HCT116 (cell line): Measurements from ENCODE around the gene DPP6.

Experiments used
- CEBPB ChIP-seq: IDR thresholded peaks from 2 replicates; pipeline ENCODE4 v1.6.1; 2012; ENCODE audit warnings: low read depth
- EGR1 ChIP-seq: IDR thresholded peaks from 2 replicates; pipeline ENCODE4 v1.6.1; 2012; ENCODE audit warnings: low read depth
- EZH2 ChIP-seq: fragments of 200-600 bp; sonication (generic); IDR thresholded peaks from 2 replicates; pipeline ENCODE4 v1.6.1; 2017; ENCODE audit warnings: antibody characterized with exemption, mixed run types
- EZH2phosphoT487 ChIP-seq: fragments of 200-600 bp; IDR thresholded peaks from 2 replicates; pipeline ENCODE4 v1.6.1; 2018; ENCODE audit warnings: antibody characterized with exemption, borderline replicate concordance
- JUND ChIP-seq: IDR thresholded peaks from 2 replicates; pipeline ENCODE4 v1.6.1; 2012
- POLR2A ChIP-seq: IDR thresholded peaks from 2 replicates; pipeline ENCODE4 v1.7.0; 2011; ENCODE audit warnings: borderline replicate concordance; ENCODE audit not compliant: insufficient read depth, insufficient read length; ENCODE audit errors: extremely low read depth
- POLR2AphosphoS5 ChIP-seq: IDR thresholded peaks from 2 replicates; pipeline ENCODE4 v1.6.1; 2011; ENCODE audit warnings: mild to moderate bottlenecking, low read depth, low read length, moderate library complexity
- RAD21 ChIP-seq: IDR thresholded peaks from 2 replicates; pipeline ENCODE4 v1.6.1; 2012; ENCODE audit warnings: low read depth, mild to moderate bottlenecking
- ZNF274 ChIP-seq: fragments of 200-500 bp; sonication (Bioruptor generic); IDR thresholded peaks from 2 replicates; pipeline ENCODE4 v1.6.1; 2014; ENCODE audit warnings: mild to moderate bottlenecking, low read depth, low read length, inconsistent platforms
- TF ChIP-seq, protein P1 (sequence below), 3 experiments: fragments of 200-600 bp in 1 of 3; sonication (generic) in 1 of 3; IDR thresholded peaks in 2 of 3; conservative IDR thresholded peaks in 1 of 3; 2 replicates each; pipeline ENCODE4 v1.5.1; 2012 to 2017; ENCODE audit warnings: low read depth in 2 of 3, low read length in 2 of 3, antibody characterized with exemption in 1 of 3, borderline replicate concordance in 1 of 3, control low read depth in 1 of 3, mild to moderate bottlenecking in 1 of 3, mixed read lengths in 1 of 3, mixed run types in 1 of 3, moderate library complexity in 1 of 3; ENCODE audit not compliant: insufficient read depth in 1 of 3
- TF ChIP-seq, protein P2 (sequence below): IDR thresholded peaks from 2 replicates; pipeline ENCODE4 v1.6.1; 2012; ENCODE audit warnings: low read depth

DNA sequence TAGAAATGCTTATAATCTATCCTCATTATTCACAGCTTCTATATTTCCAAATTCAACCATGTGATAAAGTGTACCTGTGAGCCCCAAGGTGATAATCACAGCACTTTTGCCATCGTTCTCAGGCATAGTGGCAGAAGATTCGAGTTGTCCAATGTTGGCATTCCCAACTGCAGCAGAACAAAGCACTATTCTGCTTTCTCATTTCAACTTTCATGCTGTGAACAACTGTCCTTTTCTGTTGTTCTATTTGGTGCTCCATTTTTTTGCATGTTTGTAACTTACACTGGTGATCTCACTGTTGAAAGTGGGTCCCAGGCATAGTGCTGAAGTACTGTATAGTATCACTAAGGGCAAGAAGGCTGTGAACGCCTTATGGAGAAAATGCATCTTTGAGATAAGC is 512.5 kb downstream of the DPP6 start:
- TF ChIP-seq, protein P1, sequence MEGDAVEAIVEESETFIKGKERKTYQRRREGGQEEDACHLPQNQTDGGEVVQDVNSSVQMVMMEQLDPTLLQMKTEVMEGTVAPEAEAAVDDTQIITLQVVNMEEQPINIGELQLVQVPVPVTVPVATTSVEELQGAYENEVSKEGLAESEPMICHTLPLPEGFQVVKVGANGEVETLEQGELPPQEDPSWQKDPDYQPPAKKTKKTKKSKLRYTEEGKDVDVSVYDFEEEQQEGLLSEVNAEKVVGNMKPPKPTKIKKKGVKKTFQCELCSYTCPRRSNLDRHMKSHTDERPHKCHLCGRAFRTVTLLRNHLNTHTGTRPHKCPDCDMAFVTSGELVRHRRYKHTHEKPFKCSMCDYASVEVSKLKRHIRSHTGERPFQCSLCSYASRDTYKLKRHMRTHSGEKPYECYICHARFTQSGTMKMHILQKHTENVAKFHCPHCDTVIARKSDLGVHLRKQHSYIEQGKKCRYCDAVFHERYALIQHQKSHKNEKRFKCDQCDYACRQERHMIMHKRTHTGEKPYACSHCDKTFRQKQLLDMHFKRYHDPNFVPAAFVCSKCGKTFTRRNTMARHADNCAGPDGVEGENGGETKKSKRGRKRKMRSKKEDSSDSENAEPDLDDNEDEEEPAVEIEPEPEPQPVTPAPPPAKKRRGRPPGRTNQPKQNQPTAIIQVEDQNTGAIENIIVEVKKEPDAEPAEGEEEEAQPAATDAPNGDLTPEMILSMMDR (IDR thresholded peaks at IDR 0.05 in 2 of 3, conservative IDR thresholded peaks at IDR 0.05 in 1 of 3; ENCODE audit: borderline replicate concordance in 1 of 3, insufficient read depth in 1 of 3, low read depth in 2 of 3, low read length in 2 of 3): no peak
- TF ChIP-seq POLR2AphosphoS5: no peak
- TF ChIP-seq CEBPB: no peak
- TF ChIP-seq POLR2A: no peak
- no peak for TF ChIP-seq RAD21
- no peak for TF ChIP-seq EZH2
- no peak for TF ChIP-seq EGR1
- TF ChIP-seq, protein P2, sequence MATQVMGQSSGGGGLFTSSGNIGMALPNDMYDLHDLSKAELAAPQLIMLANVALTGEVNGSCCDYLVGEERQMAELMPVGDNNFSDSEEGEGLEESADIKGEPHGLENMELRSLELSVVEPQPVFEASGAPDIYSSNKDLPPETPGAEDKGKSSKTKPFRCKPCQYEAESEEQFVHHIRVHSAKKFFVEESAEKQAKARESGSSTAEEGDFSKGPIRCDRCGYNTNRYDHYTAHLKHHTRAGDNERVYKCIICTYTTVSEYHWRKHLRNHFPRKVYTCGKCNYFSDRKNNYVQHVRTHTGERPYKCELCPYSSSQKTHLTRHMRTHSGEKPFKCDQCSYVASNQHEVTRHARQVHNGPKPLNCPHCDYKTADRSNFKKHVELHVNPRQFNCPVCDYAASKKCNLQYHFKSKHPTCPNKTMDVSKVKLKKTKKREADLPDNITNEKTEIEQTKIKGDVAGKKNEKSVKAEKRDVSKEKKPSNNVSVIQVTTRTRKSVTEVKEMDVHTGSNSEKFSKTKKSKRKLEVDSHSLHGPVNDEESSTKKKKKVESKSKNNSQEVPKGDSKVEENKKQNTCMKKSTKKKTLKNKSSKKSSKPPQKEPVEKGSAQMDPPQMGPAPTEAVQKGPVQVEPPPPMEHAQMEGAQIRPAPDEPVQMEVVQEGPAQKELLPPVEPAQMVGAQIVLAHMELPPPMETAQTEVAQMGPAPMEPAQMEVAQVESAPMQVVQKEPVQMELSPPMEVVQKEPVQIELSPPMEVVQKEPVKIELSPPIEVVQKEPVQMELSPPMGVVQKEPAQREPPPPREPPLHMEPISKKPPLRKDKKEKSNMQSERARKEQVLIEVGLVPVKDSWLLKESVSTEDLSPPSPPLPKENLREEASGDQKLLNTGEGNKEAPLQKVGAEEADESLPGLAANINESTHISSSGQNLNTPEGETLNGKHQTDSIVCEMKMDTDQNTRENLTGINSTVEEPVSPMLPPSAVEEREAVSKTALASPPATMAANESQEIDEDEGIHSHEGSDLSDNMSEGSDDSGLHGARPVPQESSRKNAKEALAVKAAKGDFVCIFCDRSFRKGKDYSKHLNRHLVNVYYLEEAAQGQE: no peak
- no peak for TF ChIP-seq EZH2phosphoT487
- TF ChIP-seq ZNF274: no peak
- TF ChIP-seq JUND: no peak
